ENCODE results near the gene CACNA1A.
A peak's percentile ranks its signal among the peaks of the same experiment; 100 is the strongest.
"Not testable (repeated sequence)": the region's sequence is repeated elsewhere in the genome, so short reads cannot be mapped to it uniquely, and the experiment has no call there.

CACNA1A gene

DNA sequence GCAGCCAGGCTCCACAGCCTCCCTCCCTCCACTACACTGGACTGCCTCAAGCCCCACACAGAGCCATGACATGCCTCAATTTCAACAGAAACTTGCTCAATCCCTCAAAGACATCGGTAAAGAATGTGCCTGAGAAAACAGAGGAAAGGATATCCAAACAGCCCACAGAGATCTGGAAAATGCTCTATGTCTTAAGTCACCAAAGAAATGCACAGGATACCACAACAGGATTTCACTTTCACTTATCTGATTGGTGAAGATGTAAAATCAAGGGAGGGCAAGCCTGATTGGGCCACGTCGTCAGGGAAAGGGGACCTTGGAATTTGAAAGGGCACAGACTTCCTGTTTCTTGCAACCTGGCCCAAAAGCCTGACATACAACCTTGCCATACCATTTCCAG, 14.2 kb downstream of the CACNA1A start:
- no peak for DNase-seq

DNA sequence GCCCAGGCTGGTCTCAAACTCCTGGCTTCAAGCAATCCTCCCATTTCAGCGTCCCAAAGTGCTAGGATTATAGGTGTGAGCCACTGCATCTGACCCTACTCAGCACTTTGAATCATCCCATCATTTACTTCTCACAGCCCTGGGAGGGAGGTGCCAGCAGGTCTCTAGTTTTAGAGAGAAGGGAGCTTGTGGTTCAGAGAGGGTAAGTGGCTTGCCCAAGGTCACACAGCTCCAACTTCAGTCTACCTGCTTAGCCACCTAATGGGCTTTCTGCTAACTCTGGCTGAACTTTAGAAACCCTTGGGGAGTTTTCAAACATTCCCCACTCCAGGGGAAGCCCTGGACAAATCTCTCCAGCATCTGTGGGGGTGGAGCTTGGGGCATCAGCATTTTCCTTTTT, 18.3 kb downstream of the CACNA1A start:
- DNase-seq = no peak

DNA sequence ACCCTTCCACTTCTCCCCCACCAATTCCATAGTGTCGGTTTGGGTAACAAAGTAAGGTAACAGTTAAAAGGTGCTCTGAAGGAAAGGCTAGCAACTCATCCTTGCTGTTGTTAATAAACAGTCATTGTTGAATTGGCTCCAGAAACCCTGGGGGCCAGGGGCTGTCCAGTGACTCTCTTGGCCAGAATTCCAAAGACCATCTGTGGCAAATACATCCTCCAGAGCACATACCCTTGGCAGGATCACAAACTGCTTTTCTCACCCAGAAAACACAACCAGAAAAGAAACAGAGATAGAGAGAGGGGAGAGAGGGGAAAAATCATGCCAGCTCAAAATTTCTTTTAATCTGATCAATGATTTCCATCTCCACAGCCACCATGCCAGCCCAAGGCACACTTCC, 22.1 kb downstream of the CACNA1A start:
- no peak for DNase-seq

DNA sequence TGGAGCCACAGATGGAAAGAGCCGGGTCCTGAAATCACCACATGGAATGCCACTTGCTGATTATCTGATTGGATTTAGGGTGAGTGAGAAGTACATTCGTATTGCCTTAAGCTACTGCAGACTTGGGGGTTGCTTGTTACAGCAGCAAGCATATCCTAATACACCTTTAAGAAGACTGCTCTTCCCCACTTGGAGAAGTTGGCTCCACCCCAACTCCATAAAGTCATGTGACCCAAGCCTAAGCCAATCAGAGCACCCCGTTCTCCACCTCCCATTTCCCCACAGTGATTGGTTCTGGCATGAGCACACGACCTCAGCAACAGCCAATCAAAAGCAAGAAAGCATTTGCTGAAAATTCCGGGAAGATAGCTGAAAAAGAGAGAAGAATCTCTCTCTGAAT, 23.1 kb downstream of the CACNA1A start:
- DNase-seq = no peak

DNA sequence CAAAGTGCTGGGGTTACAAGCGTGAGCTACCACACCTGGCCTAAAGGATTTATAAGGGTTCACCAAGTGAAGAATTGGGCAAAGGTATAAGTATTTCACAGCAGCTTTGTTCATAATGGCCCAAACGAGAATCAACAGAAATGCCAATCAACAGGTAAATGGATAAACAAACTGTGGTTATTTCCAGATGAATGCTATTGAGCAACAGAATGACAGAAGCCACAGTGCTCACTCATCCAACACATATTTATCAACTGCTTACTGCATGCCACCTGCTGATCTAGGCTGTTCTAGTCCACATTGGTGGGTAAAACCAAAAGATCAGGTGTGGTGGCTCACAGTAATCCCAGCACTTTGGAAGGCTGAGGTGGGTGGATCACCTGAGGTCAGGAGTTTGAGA, 27.7 kb downstream of the CACNA1A start:
- no peak for DNase-seq

DNA sequence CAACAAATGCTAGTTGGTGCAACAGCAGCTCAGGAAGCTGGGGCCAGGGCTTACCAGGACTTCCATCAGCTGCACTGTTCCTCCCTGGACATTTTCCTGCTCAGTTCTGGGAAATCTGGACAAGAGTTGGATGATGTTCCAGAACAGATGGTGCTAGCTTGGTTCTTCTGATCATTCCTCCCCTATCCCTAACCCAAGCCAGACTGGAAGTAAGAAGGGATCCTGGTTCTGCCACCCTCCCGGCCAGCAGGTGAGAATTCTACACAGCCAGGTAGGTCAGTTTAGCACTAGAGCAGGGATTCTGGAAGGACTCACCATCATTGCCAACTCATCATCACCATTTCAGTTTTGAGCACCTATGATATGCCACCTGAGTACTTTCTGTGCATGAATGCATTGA, 30.2 kb downstream of the CACNA1A start:
- DNase-seq = no peak

DNA sequence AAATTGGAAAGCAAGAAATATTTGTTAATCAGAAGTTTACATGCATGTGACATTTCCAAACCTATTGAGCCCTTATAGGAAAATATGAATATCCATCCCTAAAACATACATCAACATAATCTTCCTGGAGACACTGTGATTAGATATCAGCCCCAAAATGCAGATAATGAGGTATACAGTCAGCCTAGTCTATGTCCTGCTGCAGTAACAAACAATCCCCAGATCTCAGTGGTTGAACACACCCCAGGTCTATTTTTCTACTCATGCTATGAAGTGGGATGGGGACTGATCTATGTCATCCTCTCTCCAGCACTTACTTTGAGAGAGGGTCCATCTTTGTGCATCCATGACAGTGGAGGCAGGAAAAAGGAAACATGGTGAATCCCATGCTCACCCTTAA, 31.2 kb downstream of the CACNA1A start:
- no peak for DNase-seq

DNA sequence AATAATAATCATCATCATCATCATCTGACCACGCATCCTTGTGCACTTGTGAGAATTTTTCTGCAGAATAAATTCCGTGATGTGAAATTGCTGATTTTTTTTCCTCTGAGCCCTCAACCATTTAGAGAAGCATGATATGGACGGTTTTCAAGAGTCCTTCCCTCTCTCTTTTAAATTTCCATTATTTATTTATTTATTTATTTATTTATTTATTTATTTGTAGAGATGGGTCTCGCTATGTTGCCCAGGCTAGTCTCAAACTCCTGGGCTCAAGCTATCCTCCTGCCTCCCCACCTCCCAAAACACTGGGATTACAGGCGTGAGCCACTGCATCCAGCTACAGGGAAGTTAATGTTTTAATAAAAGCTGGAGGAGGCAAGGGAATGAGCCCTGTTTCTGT, 39.6 kb downstream of the CACNA1A start:
- DNase-seq = no peak

DNA sequence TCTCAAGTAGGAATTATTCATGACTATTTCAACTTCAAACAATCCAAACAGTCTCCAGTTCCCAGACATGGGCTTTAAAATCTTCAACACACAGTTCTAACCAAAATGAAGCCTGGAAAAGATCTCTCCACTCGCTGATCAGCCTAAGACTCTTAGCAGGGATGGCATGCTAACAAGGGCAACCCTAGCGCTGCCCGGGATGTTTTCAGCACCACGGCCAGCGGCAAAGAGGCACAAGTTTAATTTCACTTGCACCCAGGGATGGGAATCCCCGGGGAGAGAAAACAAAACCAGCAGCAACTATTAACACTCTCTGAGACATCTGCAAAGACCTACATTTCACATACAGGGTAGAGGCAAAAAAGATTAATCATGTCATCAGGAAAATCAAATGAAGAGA, 43.0 kb downstream of the CACNA1A start:
- DNase-seq = no peak

DNA sequence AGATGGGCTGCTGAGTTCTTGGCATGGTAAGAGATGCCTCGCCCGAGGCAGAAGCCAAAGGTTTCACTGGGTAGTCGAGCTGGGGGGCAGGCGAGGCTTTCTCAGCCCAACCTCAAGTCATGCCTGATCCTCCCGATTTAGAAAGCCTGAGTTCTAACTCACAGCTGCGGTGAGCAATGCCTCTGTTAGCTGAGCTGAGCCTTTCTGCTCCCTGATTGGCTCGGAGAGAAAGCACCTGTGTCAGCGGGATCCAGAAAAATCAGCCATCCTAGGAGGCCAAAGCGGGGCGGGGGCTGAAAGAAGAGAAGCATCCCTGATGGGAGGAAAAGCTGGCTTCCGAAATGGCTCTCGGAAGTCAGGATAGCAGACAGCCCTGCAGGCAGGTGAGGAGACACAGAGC, 44.7 kb downstream of the CACNA1A start:
- DNase-seq = no peak

DNA sequence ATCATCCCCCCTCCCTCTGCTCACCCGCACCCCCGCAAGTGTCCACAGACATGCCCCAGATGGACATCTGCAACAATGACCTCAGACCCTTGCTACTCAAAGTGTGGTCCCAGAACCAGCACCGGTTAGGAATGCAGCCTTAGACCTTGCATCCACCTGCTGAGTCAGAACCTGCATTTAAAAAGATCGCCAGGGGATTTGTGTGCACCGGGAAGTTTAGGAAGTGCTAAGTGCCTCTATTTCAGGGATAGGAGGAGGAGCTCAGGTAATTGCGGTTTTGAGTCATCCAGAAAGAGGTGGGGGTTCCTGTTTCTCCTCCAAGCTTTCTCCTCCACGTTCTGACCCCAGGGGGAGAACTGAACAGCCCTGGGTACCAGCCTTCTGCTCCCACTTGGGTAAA, 46.2 kb downstream of the CACNA1A start:
- no peak for DNase-seq

DNA sequence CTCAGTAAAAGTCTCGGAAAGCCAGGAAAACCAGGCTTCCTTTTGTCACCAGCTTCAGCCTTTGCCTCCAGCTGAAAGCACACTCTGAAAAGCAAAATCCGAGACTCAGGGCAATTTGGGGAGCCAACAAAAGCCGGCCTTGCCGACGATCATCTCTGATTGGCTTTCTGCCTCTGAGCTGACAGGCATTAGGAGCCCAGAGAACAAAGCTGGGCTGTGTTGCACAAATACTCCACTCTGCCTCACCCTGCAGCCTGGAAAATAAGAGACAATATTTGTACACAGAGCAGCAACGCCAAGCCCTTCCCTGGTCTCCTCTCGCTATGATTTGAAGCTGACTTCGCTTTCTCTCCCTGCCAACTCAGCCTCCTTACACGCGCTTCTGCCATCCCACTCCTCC, 46.9 kb downstream of the CACNA1A start:
- no peak for DNase-seq

DNA sequence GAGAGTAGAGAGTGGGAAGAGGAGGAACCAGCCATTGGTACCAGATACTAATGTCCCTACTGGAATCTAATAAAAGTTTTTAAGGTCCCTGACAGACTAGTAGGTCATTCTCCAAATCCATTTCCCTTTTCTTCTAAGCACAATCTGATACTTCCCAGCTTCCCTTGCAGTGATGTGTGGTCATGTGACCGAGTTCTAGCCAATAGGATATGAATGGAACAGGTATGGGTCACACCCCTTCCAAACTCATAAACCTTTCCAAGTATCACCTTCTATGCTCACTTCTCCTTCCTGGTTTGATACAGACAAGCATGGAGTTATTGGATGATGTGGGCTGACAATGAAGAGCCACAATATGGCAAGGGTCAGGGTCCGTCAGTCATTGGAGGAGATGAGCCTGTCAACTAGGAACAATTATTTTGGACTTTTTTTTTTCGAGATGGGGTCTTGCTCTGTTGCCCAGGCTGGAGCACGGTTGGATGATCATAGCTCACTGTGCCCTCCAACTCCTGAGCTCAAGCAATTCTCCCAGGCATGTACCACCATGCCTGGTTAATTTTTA, 54.8 kb downstream of the CACNA1A start:
- no peak for DNase-seq

DNA sequence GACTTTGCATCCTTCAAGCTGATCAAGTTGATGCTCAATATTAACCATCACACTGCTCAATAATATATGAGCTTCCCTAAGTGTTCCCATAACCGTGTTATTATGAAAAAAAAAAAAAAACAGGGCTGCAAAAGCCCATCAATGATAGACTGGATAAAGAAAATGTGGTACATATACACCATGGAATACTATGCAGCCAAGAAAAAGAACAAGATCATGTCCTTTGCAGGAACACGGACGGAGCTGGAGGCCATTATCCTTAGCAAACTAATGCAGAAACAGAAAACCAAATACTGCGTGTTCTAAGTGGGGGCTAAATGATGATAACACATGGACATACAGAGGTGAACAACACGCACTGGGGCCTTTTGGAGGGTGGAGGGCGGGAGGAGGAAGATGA, 58.3 kb downstream of the CACNA1A start:
- no peak for DNase-seq

DNA sequence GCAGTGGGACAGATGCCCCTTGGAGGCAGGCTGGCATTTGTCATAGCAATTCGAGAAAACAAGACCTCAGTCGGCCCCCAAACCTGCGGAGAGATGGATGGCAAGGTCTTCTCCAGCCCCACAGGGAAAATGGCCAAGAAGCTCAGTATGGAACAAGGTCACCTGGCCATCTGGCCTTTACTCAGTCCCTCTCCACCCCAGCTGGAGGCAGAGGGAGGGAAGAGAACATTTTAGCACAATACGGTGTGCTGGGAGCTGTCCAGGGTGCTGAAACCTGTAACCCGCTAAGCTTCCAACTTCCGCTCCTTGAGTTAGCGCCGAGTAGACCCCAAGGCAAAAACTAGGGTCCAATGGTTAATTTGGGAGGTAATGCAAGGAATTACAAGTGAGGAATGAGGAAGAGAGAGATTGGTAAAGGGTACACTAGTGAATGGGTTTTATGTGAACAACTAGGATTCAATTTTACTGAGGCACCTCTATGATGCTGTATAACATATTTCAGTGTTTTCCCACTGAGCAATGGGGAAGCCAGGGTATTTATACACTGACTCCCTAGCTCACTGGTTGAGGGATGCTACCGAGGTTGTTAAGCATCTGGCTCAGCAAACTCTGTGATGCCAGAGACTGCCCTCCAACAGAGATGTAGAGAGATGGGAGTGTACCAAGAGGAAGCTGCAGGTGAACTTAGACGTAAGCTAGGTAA, 64.3 kb downstream of the CACNA1A start:
- peak; percentile 29 for DNase-seq

DNA sequence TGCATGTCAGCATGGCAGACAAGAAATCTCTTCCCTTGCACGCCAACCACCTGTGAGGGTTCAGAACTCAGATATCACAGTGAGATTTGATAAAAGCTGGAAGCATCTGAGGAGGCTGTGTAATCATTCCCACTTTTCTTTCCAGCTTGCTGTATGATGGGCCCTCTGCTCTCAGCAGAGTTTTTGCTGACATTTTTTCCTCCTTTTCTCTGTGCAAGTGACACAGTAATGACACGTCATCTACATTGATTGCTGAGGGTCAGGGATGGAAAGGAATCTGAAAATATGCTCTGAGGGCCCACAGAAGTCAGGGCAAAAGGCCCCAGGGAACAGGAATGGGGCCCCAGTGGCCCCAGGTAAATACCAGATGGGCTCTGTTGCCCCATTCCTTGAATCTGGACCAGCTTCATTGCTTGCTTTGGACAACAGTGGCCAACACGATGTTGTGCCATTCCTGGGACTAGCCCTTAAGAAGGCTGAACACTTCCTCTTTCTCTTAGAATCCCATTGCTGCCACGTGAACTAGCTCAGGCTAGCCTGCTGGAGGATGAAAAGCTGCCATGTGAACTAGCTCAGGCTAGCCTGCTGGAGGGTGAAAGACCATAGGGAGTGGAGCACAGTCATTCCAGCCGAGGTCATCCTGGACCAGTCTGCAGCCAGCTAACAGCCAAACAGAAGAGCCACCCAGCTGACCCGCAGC, 68.2 kb downstream of the CACNA1A start:
- DNase-seq = no peak

DNA sequence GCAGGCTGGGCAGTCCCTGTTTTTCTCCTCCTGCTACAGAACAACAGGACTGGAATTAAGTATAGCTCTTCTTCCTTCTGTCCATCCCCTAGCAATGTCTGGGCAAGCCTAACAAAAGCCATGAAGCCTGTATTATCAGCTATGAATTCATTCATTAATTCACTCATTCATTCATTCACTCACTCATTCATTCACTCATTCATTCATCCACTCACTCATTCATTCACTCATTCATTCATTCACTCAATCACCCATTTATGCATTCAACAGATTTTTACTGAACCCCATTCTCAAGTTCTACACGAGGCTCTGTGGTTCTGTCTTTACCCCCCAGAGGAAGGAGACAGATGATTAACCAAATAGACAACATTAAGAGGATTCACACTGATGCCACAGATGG, 69.9 kb downstream of the CACNA1A start:
- DNase-seq = no peak

DNA sequence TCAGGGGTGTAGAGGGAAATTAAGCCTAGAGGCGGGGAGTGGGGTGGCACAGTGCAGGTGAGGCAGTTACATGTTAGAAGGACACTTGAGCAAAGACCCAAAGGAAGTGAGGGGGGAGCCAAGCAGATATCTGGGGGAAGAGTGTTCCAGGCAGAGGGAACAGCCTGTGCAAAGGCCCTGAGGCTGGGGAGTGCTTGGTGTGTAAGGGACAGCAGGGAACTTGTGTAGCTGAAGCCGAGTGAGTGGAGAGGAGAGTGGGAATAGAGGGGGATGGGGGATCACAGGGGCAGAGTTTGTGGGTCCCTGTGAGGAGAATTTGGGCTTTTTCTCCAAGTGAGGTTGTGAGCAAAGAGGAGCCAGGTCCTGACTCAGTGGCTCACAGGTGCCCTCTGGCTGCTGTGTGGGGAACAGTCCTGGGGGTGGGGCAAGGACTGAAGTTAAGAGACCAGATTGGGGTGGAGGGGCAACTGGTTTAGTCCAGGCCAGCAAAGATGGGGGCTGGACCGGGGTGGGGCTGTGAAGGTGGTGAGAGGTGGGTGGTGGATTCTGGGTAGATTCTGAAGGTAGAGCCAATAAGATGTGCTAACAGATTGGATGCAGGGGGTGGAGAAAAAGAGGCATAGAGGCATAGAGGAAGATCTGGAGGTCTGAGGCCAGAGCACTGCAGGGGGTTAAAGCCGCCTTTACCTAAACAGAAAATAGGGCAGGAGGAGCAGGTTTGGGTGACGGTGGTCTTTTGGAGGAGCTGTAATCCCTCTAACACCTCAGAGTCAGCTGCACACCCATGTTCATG, 75.3 kb downstream of the CACNA1A start:
- DNase-seq = peak; percentile 59

DNA sequence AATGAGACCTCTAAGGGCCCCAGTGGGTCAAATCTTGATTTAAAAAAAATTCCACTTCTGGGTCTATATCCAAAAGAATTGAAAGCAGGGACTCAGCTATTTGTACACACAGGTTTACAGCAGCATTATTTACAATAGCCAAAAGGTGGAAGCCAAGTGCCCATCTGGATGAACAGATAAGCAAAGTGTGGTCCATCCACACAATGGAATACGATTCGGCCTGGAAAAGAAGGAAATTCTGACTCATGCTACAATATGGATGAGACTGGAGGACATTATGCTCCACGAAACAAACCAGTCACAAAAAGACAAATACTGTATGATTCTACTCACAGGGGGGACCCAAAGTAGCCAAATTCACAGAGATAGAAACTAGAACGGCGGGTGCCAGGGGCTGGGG, 76.7 kb downstream of the CACNA1A start:
- no peak for DNase-seq

DNA sequence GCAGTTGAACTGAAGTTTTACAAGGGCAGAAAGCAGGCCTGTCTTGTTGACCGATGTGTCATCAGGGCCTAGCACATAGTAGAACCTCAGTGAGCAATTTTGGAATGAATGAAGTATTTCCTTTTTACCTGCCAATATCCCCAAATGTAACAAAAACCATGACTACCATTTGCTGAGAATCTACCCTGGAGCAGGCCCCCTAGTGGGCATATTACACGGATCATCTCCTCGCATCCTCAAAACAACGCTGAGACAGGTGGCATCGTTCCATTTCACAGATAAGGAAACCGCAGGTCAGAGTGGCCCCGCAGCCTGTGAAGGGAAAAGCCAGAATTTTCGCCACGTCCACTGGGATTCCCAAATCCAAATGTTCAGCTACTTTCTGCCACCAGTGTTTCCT, 77.9 kb downstream of the CACNA1A start:
- DNase-seq = peak; percentile 12

DNA sequence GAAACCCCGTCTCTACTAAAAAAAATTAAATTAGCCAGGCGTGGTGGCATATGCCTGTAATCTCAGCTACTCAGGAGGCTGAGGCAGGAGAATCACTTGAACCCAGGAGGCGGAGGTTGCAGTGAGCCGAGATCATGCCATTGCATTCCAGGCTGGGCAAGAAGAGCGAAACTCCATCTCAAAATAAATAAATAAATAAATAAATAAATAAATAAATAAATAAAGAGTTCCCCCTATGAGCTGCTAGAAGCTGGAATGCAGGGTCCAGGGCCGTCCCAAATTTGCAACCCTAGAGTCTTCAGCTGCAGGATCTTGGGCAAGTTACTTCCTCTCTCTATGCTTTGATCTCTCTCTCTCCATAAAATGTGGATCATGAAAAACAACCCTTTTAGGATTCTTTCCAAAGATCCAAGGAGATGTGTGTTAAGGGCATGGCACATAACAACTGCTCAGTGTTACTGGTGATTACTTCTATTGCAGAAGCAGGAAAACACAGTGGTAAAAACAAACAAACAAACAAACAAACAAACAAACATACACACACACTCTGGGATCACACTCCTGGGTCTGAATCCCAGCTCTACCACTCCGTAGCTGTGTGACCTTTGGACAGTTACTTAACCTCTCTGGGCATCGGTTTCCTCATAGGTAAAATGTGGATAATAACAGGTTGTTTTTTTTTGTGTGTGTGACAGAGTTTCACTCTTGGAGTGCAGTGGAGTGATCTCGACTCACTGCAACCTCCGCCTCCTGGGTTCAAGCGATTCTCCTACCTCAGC, 78.8 kb downstream of the CACNA1A start:
- DNase-seq = no peak

DNA sequence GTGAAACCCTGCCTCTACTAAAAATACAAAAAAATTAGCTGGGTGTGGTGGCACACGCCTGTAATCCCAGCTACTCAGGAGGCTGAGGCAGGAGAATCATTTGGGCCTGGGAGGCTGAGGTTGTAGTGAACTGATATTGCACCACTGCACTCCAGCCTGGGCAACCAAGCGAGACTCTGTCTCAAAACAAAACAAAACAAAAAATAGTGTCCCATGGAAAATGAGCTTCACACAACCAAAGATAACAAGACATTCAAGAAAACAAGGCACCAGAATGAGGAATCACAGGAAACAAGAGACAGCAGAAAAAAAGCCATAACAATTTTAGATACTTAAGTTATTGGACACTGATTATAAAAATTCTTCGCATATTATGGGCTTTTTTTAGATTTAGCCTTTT, 80.4 kb downstream of the CACNA1A start:
- not testable (repeated sequence) for DNase-seq

DNA sequence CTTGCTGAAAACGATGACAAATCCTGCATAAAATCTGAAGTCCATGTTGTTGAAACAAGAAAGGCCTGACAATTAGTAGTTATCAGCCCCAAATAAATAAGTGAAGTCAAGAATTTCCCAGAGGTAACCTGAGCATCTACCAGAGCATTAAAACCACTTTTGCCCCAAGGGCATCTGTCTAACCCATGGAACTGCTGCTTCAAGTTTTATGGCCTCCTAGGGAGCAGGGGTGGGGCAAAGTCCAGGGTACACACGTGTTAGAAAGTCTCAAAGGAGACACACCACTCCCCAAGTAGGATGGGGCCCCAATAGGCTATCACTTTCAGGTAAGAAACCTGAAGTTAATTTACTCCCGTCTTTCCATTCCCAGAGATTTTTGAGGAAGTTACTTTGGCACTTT, 81.1 kb downstream of the CACNA1A start:
- DNase-seq = no peak

All from CD4-positive, alpha-beta T cell treated with Interleukin-10 for 1 hour (primary cell).